Dermis microvascular lymphatic vessel endothelial cell (primary cell): ENCODE results near the gene PRSS3. TPM values are rescaled to one million over a fixed set of nuclear protein-coding genes. Genes with fewer than 3 reads are reported as not detected.
A peak's percentile ranks its signal among the peaks of the same experiment; 100 is the strongest.
"Not testable (repeated sequence)": the region's sequence is repeated elsewhere in the genome, so short reads cannot be mapped to it uniquely, and the experiment has no call there.

ENCODE experiments used
- DNase-seq, 2 donors: peaks; one replicate each; pipeline versions ENCODE4 v3.0.0 to v3.0.0-alpha.2; 2010; ENCODE audit warnings: low read depth in 2 of 2
- total RNA-seq: library from RNA; depleted of rRNA; stranded (reverse); fragments of >200 nt; gene quantifications from 2 replicates; pipeline ENCODE4 v1.2.1, GENCODE V29; 2014

The PRSS3 gene
- total RNA-seq, 1 donor from 2014 or later = 12.8 TPM

- peak; percentile 6 to 34 for DNase-seq
Measured at GRCh38 chr9:33785914-33786313, 9.4 kb upstream of the PRSS3 start.

GRCh38 chr9:33786681-33787080, 8.7 kb upstream of the PRSS3 start:
- DNase-seq = no peak

GRCh38 chr9:33787839-33788238, 7.5 kb upstream of the PRSS3 start:
- DNase-seq = no peak

GRCh38 chr9:33789429-33789828, 5.9 kb upstream of the PRSS3 start:
- DNase-seq = not testable (repeated sequence)

GRCh38 chr9:33791117-33791516, 4.2 kb upstream of the PRSS3 start:
- peak in 1 of 2 donors; percentile 74 for DNase-seq

GRCh38 chr9:33793496-33793895, 1.9 kb upstream of the PRSS3 start:
- DNase-seq = not testable (repeated sequence)

- no peak for DNase-seq
Measured at GRCh38 chr9:33794560-33794959, 801 bp upstream of the PRSS3 start.

GRCh38 chr9:33795819-33796218, 458 bp downstream of the PRSS3 start:
- DNase-seq = no peak

GRCh38 chr9:33796679-33797078, 1.3 kb downstream of the PRSS3 start:
- not testable (repeated sequence) for DNase-seq

GRCh38 chr9:33797837-33798236, 2.5 kb downstream of the PRSS3 start:
- no peak for DNase-seq

- no peak for DNase-seq
Measured at GRCh38 chr9:33798545-33798944, 3.2 kb downstream of the PRSS3 start.

- DNase-seq = no peak
Measured at GRCh38 chr9:33799928-33800704, 4.8 kb downstream of the PRSS3 start.

GRCh38 chr9:33800886-33801285, 5.5 kb downstream of the PRSS3 start:
- peak in 1 of 2 donors; percentile 58 for DNase-seq

- DNase-seq = not testable (repeated sequence)
Measured at GRCh38 chr9:33801943-33802500, 6.7 kb downstream of the PRSS3 start.

- DNase-seq = not testable (repeated sequence)
Measured at GRCh38 chr9:33804196-33804595, 8.8 kb downstream of the PRSS3 start.

GRCh38 chr9:33807156-33807555, 11.8 kb downstream of the PRSS3 start:
- DNase-seq = not testable (repeated sequence)

GRCh38 chr9:33808979-33809322, 13.6 kb downstream of the PRSS3 start:
- not testable (repeated sequence) for DNase-seq

- DNase-seq = peak in 1 of 2 donors; percentile 14
Measured at GRCh38 chr9:33809506-33809905, 14.1 kb downstream of the PRSS3 start.

- DNase-seq = peak in 1 of 2 donors; percentile 90
Measured at GRCh38 chr9:33813712-33814641, 18.6 kb downstream of the PRSS3 start.

GRCh38 chr9:33815781-33816180, 20.4 kb downstream of the PRSS3 start:
- DNase-seq = no peak

GRCh38 chr9:33816327-33817252, 21.2 kb downstream of the PRSS3 start, which contains the start of gene UBE2R2:
Gene UBE2R2 (plus strand): TSS chr9:33817160. CDS start chr9:33817758, 598 bp downstream.
- peak; percentile 83 to 95 for DNase-seq
